Activated T-cell treated with anti-CD3 and anti-CD28 coated beads for 24 hours (primary cell): Measurements from ENCODE around the gene ARFGEF3.
"Not testable (repeated sequence)": the region's sequence is repeated elsewhere in the genome, so short reads cannot be mapped to it uniquely, and the experiment has no call there.

ENCODE experiments used
- DNase-seq: peaks from one replicate; pipeline ENCODE4 v3.0.0-alpha.2; 2020; ENCODE audit warnings: low read depth

ARFGEF3 gene

GRCh38 chr6:138161338-138162110 is at the start of gene ARFGEF3:
Gene ARFGEF3, plus strand, starts transcription at chr6:138161939. Its CDS starts 148 bp downstream, at chr6:138162087.
- DNase-seq: peak; percentile 32

- no peak for DNase-seq
Observed at GRCh38 chr6:138113588-138114210, 48.0 kb upstream of the ARFGEF3 start.

- DNase-seq: no peak
Observed at GRCh38 chr6:138115201-138115600, 46.5 kb upstream of the ARFGEF3 start.

- DNase-seq: no peak
Observed at GRCh38 chr6:138115877-138116660, 45.7 kb upstream of the ARFGEF3 start.

- no peak for DNase-seq
Observed at GRCh38 chr6:138116661-138116999, 45.1 kb upstream of the ARFGEF3 start.

GRCh38 chr6:138117376-138117914 is 44.3 kb upstream of the ARFGEF3 start:
- no peak for DNase-seq

GRCh38 chr6:138119229-138119628 is 42.5 kb upstream of the ARFGEF3 start:
- DNase-seq: not testable (repeated sequence)

GRCh38 chr6:138119976-138120375 is 41.8 kb upstream of the ARFGEF3 start:
- no peak for DNase-seq

- DNase-seq: no peak
Observed at GRCh38 chr6:138124096-138124495, 37.6 kb upstream of the ARFGEF3 start.

- DNase-seq: no peak
Observed at GRCh38 chr6:138128096-138128495, 33.6 kb upstream of the ARFGEF3 start.

GRCh38 chr6:138129190-138129589 is 32.5 kb upstream of the ARFGEF3 start:
- no peak for DNase-seq

- DNase-seq: no peak
Observed at GRCh38 chr6:138142806-138143205, 18.9 kb upstream of the ARFGEF3 start.

- no peak for DNase-seq
Observed at GRCh38 chr6:138145402-138145801, 16.3 kb upstream of the ARFGEF3 start.

GRCh38 chr6:138146544-138146943 is 15.2 kb upstream of the ARFGEF3 start:
- no peak for DNase-seq

- no peak for DNase-seq
Observed at GRCh38 chr6:138155443-138155842, 6.3 kb upstream of the ARFGEF3 start.

- DNase-seq: no peak
Observed at GRCh38 chr6:138157986-138158638, 3.6 kb upstream of the ARFGEF3 start.

GRCh38 chr6:138159246-138159645 is 2.5 kb upstream of the ARFGEF3 start:
- DNase-seq: no peak

- DNase-seq: no peak
Observed at GRCh38 chr6:138160329-138161087, 1.2 kb upstream of the ARFGEF3 start.

- no peak for DNase-seq
Observed at GRCh38 chr6:138161088-138161337, 726 bp upstream of the ARFGEF3 start.

- DNase-seq: no peak
Observed at GRCh38 chr6:138162111-138162954, 594 bp downstream of the ARFGEF3 start.
